ENCODE measurements around the gene FGFR3. TPM values are rescaled to one million over a fixed set of nuclear protein-coding genes. Genes with fewer than 3 reads are reported as not detected.

The FGFR3 gene
- total and polyA plus RNA-seq, 9 of the 15 experiments (the other 6 are each of a cell fraction or from before 2014, with no cell fraction given): 1.2 to 60.4 (median 12.7) TPM

DNA sequence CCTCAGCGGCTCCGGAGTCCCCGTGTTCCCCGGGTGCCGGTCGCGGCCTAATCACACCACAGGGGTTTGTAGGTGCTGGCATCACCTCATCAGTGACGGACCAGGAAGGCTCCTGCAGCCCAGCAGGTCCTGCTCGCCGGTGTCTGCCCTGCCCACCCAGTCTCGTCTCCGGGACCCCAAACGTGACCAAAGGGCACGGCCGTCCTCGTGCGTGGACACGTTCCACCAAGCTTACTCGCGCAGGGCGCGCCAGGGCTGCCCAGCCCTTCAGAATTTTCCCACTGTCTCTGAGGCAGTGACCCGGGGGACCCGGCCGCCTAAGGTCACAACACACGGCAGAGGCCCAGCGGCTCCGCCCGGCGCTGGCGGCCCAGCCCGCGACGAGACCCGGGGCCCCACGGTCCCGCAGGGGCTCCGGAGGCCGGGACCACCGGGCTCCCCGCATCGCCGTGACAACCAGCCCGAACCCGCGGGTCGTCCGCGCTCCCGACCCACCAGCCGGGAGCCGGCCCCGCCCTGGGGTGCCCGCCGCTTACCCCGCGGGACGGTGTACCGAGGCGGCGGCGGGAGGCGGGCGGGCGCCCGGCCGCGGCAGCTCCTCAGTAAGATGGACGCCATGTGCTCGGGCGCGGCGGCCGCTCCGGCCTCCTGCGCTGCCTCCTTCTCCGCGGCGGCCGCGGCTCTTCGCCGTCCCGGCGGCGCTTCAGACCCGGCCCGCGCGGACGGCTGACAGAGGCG, 62.4 kb downstream of the FGFR3 start (continued):
- TF ChIP-seq BCOR (IDR thresholded peaks at IDR 0.05): no peak
- no peak for TF ChIP-seq SRF (CRISPR knock-in tag; IDR thresholded peaks at IDR 0.05)
- TF ChIP-seq SNAPC5 (CRISPR knock-in tag; IDR thresholded peaks at IDR 0.05): no peak
- TF ChIP-seq IFI16 (CRISPR knock-in tag; IDR thresholded peaks at IDR 0.05): no peak
- TF ChIP-seq ZNF311 (CRISPR knock-in tag; IDR thresholded peaks at IDR 0.05): no peak
- TF ChIP-seq ETV1 (tag; conservative IDR thresholded peaks at IDR 0.05; ENCODE audit: low read depth): no peak
- no peak for TF ChIP-seq TBL1XR1 (IDR thresholded peaks at IDR 0.05; ENCODE audit: low read length in 2 of 2)
- TF ChIP-seq NR2C2 (CRISPR knock-in tag; IDR thresholded peaks at IDR 0.05): no peak
- TF ChIP-seq NR2C2 (tag; IDR thresholded peaks at IDR 0.05): no peak
- TF ChIP-seq THRAP3 (IDR thresholded peaks at IDR 0.05; ENCODE audit: borderline replicate concordance): no peak
- TF ChIP-seq GABPB1 (CRISPR knock-in tag; IDR thresholded peaks at IDR 0.05): peak; percentile 37; the same call in 1 of the 2 replicates
- TF ChIP-seq, protein P1, sequence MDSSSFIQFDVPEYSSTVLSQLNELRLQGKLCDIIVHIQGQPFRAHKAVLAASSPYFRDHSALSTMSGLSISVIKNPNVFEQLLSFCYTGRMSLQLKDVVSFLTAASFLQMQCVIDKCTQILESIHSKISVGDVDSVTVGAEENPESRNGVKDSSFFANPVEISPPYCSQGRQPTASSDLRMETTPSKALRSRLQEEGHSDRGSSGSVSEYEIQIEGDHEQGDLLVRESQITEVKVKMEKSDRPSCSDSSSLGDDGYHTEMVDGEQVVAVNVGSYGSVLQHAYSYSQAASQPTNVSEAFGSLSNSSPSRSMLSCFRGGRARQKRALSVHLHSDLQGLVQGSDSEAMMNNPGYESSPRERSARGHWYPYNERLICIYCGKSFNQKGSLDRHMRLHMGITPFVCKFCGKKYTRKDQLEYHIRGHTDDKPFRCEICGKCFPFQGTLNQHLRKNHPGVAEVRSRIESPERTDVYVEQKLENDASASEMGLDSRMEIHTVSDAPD (CRISPR knock-in tag; IDR thresholded peaks at IDR 0.05): no peak
- TF ChIP-seq BMI1 (IDR thresholded peaks at IDR 0.05; ENCODE audit: low read length): no peak
- no peak for TF ChIP-seq TFAM (CRISPR knock-in tag; conservative IDR thresholded peaks at IDR 0.05)
- no peak for TF ChIP-seq ZFPM2 (CRISPR knock-in tag; IDR thresholded peaks at IDR 0.05)
- no peak for TF ChIP-seq JUN (IDR thresholded peaks at IDR 0.05; ENCODE audit: borderline replicate concordance, low read depth, low read length)
- TF ChIP-seq JUN (CRISPR knock-in tag; IDR thresholded peaks at IDR 0.05; ENCODE audit: borderline replicate concordance): peak; percentile 26; the same call in 1 of the 2 replicates
- TF ChIP-seq, protein P2, sequence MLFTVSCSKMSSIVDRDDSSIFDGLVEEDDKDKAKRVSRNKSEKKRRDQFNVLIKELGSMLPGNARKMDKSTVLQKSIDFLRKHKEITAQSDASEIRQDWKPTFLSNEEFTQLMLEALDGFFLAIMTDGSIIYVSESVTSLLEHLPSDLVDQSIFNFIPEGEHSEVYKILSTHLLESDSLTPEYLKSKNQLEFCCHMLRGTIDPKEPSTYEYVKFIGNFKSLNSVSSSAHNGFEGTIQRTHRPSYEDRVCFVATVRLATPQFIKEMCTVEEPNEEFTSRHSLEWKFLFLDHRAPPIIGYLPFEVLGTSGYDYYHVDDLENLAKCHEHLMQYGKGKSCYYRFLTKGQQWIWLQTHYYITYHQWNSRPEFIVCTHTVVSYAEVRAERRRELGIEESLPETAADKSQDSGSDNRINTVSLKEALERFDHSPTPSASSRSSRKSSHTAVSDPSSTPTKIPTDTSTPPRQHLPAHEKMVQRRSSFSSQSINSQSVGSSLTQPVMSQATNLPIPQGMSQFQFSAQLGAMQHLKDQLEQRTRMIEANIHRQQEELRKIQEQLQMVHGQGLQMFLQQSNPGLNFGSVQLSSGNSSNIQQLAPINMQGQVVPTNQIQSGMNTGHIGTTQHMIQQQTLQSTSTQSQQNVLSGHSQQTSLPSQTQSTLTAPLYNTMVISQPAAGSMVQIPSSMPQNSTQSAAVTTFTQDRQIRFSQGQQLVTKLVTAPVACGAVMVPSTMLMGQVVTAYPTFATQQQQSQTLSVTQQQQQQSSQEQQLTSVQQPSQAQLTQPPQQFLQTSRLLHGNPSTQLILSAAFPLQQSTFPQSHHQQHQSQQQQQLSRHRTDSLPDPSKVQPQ (CRISPR knock-in tag; IDR thresholded peaks at IDR 0.05; ENCODE audit: borderline replicate concordance): no peak
- TF ChIP-seq NR2C1 (IDR thresholded peaks at IDR 0.05): no peak
- TF ChIP-seq NR2C1 (tag; IDR thresholded peaks at IDR 0.05): no peak
- TF ChIP-seq ZNF121 (CRISPR knock-in tag; conservative IDR thresholded peaks at IDR 0.05): no peak
- no peak for TF ChIP-seq KDM5B (IDR thresholded peaks at IDR 0.05; ENCODE audit: insufficient replicate concordance, low read depth, low read length)
- no peak for TF ChIP-seq HNRNPLL (IDR thresholded peaks at IDR 0.05; ENCODE audit: low read depth, low read length, poor library complexity, severe bottlenecking)
- no peak for TF ChIP-seq PRMT5 (CRISPR knock-in tag; IDR thresholded peaks at IDR 0.05)
- no peak for TF ChIP-seq KDM1A (IDR thresholded peaks at IDR 0.05)
- TF ChIP-seq JUNB (CRISPR knock-in tag; conservative IDR thresholded peaks at IDR 0.05): no peak
- TF ChIP-seq CBFA2T3 (IDR thresholded peaks at IDR 0.05): no peak
- TF ChIP-seq NONO (IDR thresholded peaks at IDR 0.05; ENCODE audit: low read depth in 2 of 2, low read length in 1 of 2): no peak
